ENCODE measurements around the gene KRT14.
"Not testable (repeated sequence)": the region's sequence is repeated elsewhere in the genome, so short reads cannot be mapped to it uniquely, and the experiment has no call there.

KRT14 gene

GRCh38 chr17:41600318-41600717, 13.6 kb upstream of the KRT14 start:
- DNase-seq = no peak

GRCh38 chr17:41599680-41600079, 13.0 kb upstream of the KRT14 start:
- DNase-seq = no peak

- no peak for DNase-seq
Measured at GRCh38 chr17:41595585-41595984, 8.9 kb upstream of the KRT14 start.

- no peak for DNase-seq
Measured at GRCh38 chr17:41594363-41594915, 7.7 kb upstream of the KRT14 start.

GRCh38 chr17:41593306-41593981, 6.7 kb upstream of the KRT14 start:
- no peak for DNase-seq

GRCh38 chr17:41592601-41593305, 6.1 kb upstream of the KRT14 start:
- DNase-seq = no peak

- DNase-seq = no peak
Measured at GRCh38 chr17:41589301-41589700, 2.6 kb upstream of the KRT14 start.

GRCh38 chr17:41588126-41588810, 1.6 kb upstream of the KRT14 start:
- no peak for DNase-seq

- DNase-seq = no peak
Measured at GRCh38 chr17:41585301-41586056, 1.2 kb downstream of the KRT14 start.

- not testable (repeated sequence) for DNase-seq
Measured at GRCh38 chr17:41584331-41584927, 2.3 kb downstream of the KRT14 start.

- DNase-seq = no peak
Measured at GRCh38 chr17:41583137-41584127, 3.3 kb downstream of the KRT14 start.

- not testable (repeated sequence) for DNase-seq
Measured at GRCh38 chr17:41582061-41582968, 4.4 kb downstream of the KRT14 start.

- DNase-seq = no peak
Measured at GRCh38 chr17:41581366-41582060, 5.2 kb downstream of the KRT14 start.

GRCh38 chr17:41580687-41581365, 5.9 kb downstream of the KRT14 start:
- no peak for DNase-seq

GRCh38 chr17:41580244-41580575, 6.5 kb downstream of the KRT14 start:
- DNase-seq = no peak

- peak; percentile 2 to 45 (median 18) for DNase-seq
Measured at GRCh38 chr17:41579484-41580243, 7.0 kb downstream of the KRT14 start.

- DNase-seq = no peak
Measured at GRCh38 chr17:41578971-41579370, 7.7 kb downstream of the KRT14 start.

GRCh38 chr17:41578538-41578937, 8.2 kb downstream of the KRT14 start:
- DNase-seq = no peak
